HG03064 (cell line): ENCODE measurements around the gene HIPK2.

Experiments used
- ATAC-seq: cut with Tn5 transposase; IDR thresholded peaks from one replicate; pipeline ENCODE4 v1.9.1; 2021; ENCODE audit warnings: low read depth; ENCODE audit not compliant: unreplicated experiment

The HIPK2 gene

DNA sequence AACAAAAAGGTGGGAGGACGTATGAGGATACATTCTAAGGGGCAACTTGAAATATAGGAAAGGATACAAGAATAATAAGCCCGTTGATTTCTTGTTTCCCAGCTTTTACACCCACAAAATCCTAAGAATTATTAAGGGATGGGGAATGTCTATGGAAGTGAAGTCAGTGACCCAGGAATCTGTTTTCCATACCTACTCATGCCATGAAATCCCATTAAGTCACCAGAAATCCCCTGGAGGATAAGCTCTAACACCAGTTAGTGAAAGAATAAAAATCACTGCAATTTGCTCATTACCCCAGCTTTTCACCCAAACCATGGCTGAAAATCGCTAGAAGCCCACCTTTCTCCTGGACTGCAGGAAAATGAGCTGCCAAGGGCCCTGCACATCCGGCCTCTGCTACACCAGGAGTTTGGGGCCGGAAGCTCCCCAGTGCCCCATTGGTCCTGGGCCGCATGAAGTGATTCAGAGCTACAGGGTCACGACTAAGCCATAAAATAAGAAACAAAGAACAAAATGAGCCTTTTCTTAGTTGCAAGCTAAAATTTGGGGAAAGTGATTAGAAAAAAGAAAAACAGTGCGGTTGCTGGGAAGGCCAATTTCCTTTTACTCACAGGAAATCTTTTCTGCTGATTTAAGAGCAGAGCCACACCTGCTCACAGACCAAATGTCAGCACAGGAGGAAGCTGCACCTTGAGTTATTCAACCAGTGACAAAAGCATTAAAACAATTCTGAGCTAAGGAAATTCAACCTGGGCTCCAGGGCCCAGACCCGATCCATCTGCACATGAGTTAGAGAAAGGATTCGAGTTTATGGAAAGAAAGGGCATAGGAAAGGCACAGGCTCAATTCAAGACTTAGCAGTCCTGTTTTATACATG lies 40.3 kb downstream of the HIPK2 start:
- no peak for ATAC-seq

- no peak for ATAC-seq
Observed at GRCh38 chr7:139735912-139736595, 41.7 kb downstream of the HIPK2 start.

DNA sequence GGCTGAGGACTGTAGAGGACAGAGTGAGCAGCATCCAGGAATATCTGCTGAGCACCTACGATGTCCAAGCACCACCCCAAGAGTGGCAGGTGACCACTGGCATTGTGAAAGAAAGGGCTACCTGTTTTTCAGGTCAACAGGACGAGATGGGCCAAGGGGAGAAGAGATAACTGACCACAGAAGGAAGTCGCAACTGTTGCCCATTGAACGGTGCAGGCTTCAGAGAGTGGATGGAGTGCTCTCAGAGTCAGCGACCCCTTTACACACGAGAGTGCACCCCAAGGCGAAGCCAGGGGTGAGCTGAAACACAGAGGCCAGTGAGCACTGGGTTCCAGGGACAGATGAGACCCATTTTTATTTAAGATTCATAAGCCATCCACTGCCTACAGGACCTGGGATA lies 42.3 kb downstream of the HIPK2 start:
- ATAC-seq = no peak

DNA sequence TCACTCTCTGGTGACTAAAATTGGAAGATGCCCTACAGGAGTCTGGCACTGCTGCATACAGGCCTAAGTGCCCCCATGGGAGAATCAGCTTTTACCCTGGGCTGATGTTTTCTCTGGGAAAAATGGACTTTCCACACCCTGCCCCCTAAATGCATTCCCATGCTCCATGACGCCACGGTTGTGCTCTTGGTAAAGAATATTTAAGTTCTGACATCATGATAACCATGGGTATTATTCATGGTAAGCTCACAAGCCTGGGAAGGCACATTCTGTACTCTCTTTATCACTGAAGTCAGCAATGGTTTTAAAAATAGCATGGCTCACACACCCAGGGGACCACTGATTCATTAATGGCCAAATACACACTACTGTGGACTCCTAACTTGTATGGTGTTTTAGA lies 43.4 kb downstream of the HIPK2 start:
- ATAC-seq = no peak

DNA sequence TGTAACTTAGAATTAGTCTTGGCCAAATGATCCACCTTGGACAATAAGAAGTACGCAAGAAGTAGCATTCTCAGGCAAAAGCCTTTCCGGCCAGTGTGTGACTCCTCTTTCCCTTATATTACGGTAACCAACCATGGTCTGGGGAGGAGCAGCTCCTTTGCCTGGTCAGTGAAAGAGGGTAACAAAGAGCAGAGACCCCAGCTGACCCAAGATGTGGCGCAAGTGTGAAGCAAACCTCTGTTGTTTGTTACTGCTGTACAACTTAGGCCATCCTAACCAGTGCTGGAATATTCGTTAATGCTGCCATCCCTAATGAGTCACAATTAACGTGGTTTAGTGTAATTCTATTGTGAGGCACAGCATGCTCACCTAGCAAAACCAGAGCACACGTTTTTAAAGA lies 44.0 kb downstream of the HIPK2 start:
- ATAC-seq = no peak

- ATAC-seq = no peak
Observed at GRCh38 chr7:139732471-139733167, 45.2 kb downstream of the HIPK2 start.

DNA sequence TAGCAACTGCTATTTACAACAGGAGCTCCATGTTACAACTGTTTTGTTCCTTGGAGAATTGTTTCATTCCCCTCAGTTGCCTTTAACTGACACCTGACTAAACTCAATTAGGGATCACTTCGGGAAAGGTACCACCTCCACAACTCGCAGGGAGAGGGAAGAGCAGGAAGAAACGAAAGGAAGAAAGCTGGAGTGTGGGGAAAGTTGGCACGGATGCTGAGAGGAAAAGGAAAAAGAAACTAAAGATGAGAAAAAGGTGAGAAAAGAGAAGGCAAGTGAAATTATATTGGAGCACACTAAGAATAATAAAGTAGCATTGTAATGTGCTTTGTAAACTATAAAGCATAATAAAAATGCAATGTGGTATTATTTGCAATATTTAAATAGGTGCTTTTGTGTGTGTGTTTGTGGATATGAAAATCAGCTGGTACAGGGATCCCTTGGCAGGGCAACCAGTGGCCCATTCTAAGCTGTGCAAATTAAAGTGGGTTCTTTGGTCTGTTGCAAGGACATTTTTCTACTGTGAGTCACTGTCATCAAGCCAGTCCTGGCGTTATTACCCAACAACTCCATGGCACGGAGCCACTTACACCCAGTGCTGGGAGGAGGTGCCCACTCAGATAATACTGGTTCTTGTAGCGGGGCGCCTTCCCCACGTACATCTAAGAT lies 45.9 kb downstream of the HIPK2 start:
- ATAC-seq = no peak

GRCh38 chr7:139730746-139731612 lies 46.8 kb downstream of the HIPK2 start:
- ATAC-seq = peak; percentile 85

DNA sequence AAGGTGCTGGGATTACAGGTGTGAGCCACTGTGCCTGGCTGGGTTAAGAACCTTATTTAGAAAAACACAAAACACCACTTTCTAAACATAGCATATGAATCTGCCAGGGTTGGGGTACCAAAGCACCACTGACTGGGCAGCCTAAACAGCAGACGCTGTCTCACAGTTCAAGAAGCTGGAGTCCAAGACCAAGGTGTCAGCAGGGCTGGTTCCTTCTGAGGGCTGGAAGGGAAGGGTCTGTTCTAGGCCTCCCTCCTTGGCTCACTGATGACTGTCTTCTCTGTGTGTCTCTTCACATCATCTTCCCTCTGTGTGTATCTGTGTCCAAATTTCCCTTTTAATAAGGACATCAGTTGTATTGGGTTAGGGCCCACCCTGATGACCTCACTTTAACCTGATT lies 49.6 kb downstream of the HIPK2 start:
- no peak for ATAC-seq

GRCh38 chr7:139727151-139727705 lies 50.6 kb downstream of the HIPK2 start:
- no peak for ATAC-seq

GRCh38 chr7:139726485-139726869 lies 51.3 kb downstream of the HIPK2 start:
- no peak for ATAC-seq

GRCh38 chr7:139725858-139726484 lies 51.8 kb downstream of the HIPK2 start:
- no peak for ATAC-seq

DNA sequence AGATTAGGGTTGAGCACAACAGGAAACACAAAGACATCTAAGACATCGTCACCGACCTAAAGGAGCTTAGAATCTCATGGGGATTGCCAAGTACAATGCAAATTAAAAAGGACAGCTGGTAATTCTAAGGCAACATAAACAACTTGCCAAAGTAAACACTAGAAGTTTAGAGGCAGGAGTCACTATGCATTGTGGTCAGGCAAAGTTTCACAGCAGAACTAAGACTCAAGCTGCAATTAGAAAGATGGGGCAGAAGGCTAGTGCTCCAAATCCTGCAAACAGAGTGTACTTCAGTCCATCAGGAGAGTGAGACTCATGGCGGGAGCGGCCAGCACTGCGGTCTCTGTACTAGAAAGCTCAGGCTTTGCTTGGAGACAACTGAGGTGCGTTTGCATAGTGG lies 52.7 kb downstream of the HIPK2 start:
- ATAC-seq = peak; percentile 82

DNA sequence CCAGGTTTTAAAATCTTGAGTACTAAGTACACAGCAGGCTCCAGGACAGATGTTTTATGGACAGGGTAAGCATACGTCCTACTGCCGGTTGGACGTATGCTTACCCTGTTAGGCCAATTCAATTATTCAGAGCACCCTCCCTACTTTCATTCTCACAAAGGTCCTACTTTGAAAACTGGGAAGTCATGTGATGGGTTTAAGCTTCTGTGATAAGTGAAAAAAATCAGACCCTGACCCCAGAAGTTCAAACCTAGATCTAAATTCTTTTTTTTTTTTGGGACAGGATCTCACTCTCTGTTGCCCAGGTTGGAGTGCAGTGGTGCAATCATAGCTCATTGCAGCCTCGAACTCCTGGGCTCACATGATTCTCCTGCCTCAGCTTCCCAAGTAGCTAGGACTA lies 55.2 kb downstream of the HIPK2 start:
- ATAC-seq = no peak

GRCh38 chr7:139721821-139722220 lies 56.0 kb downstream of the HIPK2 start:
- ATAC-seq = no peak

GRCh38 chr7:139721417-139721816 lies 56.4 kb downstream of the HIPK2 start:
- no peak for ATAC-seq

DNA sequence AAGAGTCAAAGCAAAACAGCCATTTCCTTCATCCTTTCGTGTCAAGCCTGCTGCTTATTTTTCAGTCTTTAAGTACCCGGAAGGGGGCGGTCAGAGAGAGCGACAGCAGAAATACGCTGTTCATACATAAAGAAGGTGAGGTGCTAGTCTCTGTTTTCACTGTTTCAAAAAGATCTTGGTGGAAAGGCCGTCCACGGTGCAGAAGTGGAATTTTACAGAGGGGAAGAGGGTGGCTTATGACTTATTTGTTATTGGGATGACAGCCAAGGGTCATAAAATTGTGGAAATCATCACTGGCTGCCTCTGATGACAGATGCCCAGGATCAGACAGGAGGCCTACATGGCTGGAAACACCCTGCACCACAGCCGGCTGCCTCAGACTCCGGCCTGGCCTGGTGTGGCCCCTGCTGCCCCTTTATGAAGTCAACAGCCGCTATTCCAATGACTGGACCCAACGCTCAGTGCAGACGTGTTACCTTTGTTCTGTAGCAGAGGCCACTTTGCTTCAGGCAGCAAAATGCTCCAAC lies 57.0 kb downstream of the HIPK2 start:
- ATAC-seq = no peak

DNA sequence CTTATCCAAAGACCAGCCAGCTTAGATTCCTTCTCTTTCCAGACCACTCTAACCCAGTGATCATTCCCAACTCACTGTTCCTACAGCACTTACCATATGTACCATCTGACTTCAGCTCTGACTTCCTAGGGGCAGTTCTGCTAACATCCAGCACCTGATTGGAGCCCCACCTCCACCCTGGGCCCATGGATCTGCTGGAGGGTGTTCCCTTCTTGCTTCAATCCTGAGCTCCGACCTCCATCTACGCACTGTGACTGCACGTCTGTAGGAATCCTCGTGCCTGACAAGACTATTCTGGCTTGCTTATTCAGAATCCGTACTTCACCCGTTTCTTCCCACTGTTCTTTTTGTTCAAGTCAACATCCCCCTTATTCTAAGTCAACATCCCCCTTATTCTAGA lies 57.6 kb downstream of the HIPK2 start:
- no peak for ATAC-seq

GRCh38 chr7:139718859-139719258 lies 58.9 kb downstream of the HIPK2 start:
- ATAC-seq = no peak
